T-helper 17 cell (primary cell): ENCODE data around the gene MRPL17. TPM values are rescaled to one million over a fixed set of nuclear protein-coding genes. Genes with fewer than 3 reads are reported as not detected.
A peak's percentile ranks its signal among the peaks of the same experiment; 100 is the strongest.

Source experiments
- ATAC-seq: fragments of 150-1000 bp; cut with Tn5 transposase; 2 replicates; pipeline ENCODE4 v1.10.0; 2021; ENCODE audit warnings: mild to moderate bottlenecking, moderate library complexity
- DNase-seq, 3 donors: peaks; one replicate each; pipeline versions ENCODE4 v3.0.0 to v3.0.0-alpha.2; 2020 to 2021
- H3K9me3 ChIP-seq: one replicate; pipeline ENCODE4 v1.7.0; 2013; ENCODE audit warnings: low read length, mild to moderate bottlenecking; ENCODE audit not compliant: control insufficient read depth, poor library complexity, severe bottlenecking
- H3K27ac Mint-ChIP-seq: one replicate; pipeline ENCODE4 v1.8.0; 2022; ENCODE audit warnings: mild to moderate bottlenecking, moderate library complexity, mixed read lengths
- H3K27me3 Mint-ChIP-seq: one replicate; pipeline ENCODE4 v1.8.0; 2022; ENCODE audit warnings: mixed read lengths
- H3K36me3 Mint-ChIP-seq: one replicate; pipeline ENCODE4 v1.8.0; 2022; ENCODE audit warnings: low read depth, mixed read lengths
- H3K4me1 Mint-ChIP-seq: one replicate; pipeline ENCODE4 v1.8.0; 2022; ENCODE audit warnings: mild to moderate bottlenecking, mixed read lengths
- H3K4me3 Mint-ChIP-seq: one replicate; pipeline ENCODE4 v1.8.0; 2022; ENCODE audit warnings: mild to moderate bottlenecking, moderate library complexity, mixed read lengths
- total RNA-seq, 4 donors: library from RNA in 2 of 4; stranded (reverse) in 2 of 4; gene quantifications; one replicate each; pipeline ENCODE4 v1.2.3 and lab custom pipeline; 2022 to 2026

Gene MRPL17
- total RNA-seq, 2 donors from 2014 or later: 10.9 TPM

DNA sequence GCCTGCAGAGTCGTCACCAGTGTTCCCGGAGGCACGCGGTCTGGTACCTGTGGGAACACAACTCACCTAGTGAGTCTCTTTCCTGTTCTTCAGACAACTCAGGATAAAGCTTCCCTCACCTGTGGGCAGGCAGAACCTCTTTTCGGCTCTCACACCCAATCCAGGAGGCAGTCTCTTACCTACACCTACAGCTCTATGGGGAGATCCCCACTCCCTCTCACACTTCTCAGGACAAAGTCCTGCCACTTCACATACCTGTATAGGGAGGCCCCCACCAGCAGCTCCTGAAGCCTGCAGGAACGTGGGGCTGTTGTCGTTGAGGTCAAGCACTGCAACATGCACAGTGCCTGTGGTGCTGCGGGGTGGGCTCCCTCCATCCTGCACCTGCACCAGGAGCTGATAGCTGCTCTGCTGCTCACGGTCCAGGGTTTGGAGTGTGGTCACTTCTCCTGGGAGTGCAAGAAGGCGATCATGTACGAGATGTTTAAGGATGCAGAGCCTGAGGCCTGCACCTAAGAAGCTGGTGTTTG is 51.7 kb downstream of the MRPL17 start:
- ATAC-seq: no peak
- DNase-seq: no peak
- Mint-ChIP-seq H3K27ac (peak overlapping the region; percentile 29), H3K36me3 (peaks cover 4% of the 10 kb centered on the region), H3K4me3 (no peak overlapping the region), H3K4me1 (peaks cover 18% of the 10 kb centered on the region), H3K27me3 (no peaks in the 10 kb centered on the region)
- H3K9me3 ChIP-seq: no peaks in the 10 kb centered on the region

DNA sequence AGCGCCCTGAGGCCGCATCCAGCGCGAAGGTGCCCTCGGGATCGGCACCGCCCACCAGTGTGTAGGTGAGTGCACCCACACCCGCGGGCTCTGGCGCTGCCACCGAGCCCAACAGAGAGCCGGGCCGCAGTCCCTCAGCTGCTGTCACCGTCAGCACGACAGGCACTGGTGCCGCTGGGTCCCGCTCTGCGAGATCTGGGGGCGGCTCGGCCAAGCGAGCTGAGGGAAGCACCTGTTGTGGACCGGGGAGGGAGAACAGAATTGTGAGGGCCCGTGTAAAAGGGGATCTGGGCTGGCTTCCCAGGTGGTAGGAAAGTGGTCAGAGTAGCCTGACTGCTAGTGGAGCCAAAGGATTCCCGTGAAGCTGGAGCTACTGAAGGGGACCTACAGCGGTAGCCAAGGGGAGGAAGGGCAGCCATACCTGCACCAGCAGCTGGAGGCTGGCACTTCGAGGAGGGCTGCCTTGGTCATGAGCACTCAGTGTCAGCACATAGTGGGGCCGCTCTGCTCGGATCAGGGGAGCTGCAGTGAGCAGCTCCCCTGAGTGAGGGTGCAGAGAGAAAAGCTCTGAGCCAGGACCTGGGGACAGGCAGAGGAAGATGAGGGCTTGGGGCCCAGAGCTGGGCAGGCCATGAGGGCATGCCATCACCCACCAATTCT is 52.4 kb downstream of the MRPL17 start:
- H3K4me3 Mint-ChIP-seq: no peak overlapping the region
- H3K27me3 Mint-ChIP-seq: no peaks in the 10 kb centered on the region
- H3K27ac Mint-ChIP-seq: peak overlapping the region; percentile 29
- no peaks in the 10 kb centered on the region for H3K9me3 ChIP-seq
- peaks cover 4% of the 10 kb centered on the region for H3K36me3 Mint-ChIP-seq
- DNase-seq (no peak), ATAC-seq (no peak)
- H3K4me1 Mint-ChIP-seq: peaks cover 19% of the 10 kb centered on the region

Other genes starting within 250 kb of the MRPL17 start
- under 1 TPM; 0.47 to 0.86 TPM for gene HPX, start 242.4 kb downstream of the MRPL17 start, total RNA-seq
- 10 to 100 TPM; 14.2 to 21.4 TPM for gene TRIM3, start 209.4 kb downstream of the MRPL17 start, total RNA-seq
- 10 to 100 TPM; 53.3 to 58.6 TPM for gene ARFIP2, start 202.0 kb downstream of the MRPL17 start, total RNA-seq
- 10 to 100 TPM; 44.5 to 52.3 TPM for gene TIMM10B, start 201.8 kb downstream of the MRPL17 start, total RNA-seq
- gene DNHD1, start 186.1 kb downstream of the MRPL17 start, total RNA-seq: 10 to 100 TPM; 27.5 to 39.9 TPM
- 10 to 100 TPM; 18.5 to 26.7 TPM for gene RRP8, start 79.7 kb downstream of the MRPL17 start, total RNA-seq
- 10 to 100 TPM; 70.2 to 70.6 TPM for gene ILK, start 79.6 kb downstream of the MRPL17 start, total RNA-seq
- 100 to 1,000 TPM; 124 to 132 TPM for gene TAF10, start 71.1 kb downstream of the MRPL17 start, total RNA-seq
- gene TPP1, start 63.9 kb downstream of the MRPL17 start, total RNA-seq: 10 to 100 TPM; 77.1 to 84.6 TPM
- 1 to 10 TPM; 1.8 to 8.0 TPM for gene DCHS1, start 27.5 kb downstream of the MRPL17 start, total RNA-seq
- gene OR2AG2, start 88.6 kb upstream of the MRPL17 start, total RNA-seq: not detected
- not detected for gene OR2AG1, start 99.7 kb upstream of the MRPL17 start, total RNA-seq
- not detected for gene OR6A2, start 116.3 kb upstream of the MRPL17 start, total RNA-seq
- gene OR10A5, start 162.3 kb upstream of the MRPL17 start, total RNA-seq: not detected
- gene OR10A2, start 179.7 kb upstream of the MRPL17 start, total RNA-seq: not detected
- not detected for gene OR10A4, start 193.3 kb upstream of the MRPL17 start, total RNA-seq
- not detected for gene OR2D2, start 209.2 kb upstream of the MRPL17 start, total RNA-seq
- gene OR2D3, start 237.7 kb upstream of the MRPL17 start, total RNA-seq: not detected
- not detected for gene ZNF215, start 243.1 kb upstream of the MRPL17 start, total RNA-seq